ENCODE results near the gene RASSF8.

The RASSF8 gene

DNA sequence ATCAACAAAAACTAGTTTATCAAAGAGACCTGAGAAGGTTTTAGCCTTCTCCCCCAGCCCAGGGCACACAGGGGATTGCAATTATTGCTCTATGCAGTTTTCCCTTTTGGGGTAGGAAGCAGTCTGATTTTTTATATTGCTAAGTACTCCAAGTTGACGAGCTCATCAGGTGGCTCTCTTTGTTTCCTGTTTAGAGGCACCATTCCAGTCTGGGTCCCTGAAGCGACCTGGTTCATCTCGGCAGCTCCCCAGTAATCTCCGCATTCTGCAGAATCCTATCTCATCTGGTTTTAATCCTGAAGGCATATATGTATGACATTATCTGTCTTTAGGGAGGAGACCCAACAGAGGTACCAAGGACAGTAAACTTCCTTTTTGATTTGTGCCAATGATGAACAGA lies 110.0 kb downstream of the RASSF8 start:
- DNase-seq = no peak

DNA sequence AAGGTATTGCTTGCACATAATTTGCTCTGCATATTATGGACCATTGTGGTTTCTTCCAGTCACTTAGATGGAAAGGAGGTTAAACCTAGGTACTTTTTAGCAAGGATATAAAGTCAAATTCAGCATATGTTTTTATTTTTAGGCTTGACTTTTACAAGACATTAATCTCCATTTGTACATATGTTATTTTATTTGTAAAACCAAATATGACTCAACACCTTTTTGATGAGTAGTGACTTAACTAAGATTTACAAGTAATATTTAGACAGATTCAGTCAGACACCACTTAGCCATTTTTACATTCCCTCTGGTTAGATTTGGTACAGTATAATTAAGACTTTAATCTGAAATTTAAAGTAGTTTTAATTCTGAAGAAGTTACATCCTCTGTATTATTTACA lies 111.3 kb downstream of the RASSF8 start:
- no peak for DNase-seq

DNA sequence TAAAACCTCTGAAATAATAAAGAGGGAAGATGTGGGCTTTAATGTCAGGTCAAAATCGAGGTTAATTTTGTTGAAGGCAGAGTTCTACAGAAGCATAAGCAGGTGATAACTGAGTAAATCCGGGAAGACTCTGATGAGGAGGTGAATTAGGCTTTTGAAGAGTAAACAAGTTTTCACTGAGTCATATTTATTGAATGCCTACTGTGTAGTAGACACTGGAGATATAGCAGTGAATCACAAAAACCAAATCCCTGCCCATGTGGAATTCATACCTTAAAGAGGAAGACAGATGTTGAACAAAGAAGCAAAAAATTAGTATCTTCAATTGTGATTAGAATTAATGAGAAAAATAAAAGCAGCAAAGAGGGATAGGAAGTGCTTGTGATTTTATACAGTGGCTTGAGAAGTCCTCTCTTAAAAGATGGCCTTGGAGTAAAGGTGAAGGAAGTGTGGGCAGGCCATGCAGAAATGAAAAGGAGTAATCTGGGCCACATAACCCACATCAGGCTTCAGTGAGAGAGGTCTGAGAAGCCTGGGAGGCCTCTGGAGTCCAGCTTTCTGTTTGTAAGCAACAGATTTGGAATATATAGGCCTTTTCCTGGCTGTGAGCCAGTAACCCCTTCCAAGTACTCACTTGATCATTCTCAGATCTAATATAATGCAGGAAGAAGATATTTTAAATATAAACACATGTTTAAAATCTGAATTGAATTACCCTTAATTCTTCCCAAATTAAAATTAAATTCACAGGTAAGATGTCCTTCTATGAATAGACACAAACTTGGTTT lies 119.6 kb downstream of the RASSF8 start:
- DNase-seq = no peak

DNA sequence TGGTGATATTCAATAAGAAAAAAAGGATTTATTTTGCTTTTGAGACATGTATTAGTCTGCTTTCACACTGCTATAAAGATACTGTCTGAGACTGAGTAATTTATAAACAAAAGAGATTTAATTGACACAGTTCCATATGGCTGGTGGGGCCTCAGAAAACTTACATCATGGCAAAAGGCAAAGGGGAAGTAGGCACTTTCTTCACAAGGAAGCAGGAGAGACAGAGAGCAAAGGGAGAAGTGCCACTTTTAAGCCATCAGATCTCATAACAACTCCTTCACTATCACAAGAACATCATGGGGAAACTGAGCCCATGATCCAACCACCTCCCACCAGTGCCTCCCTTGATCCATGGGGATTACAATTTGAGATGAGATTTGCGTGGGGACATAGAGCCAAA lies 122.4 kb downstream of the RASSF8 start:
- DNase-seq = no peak

DNA sequence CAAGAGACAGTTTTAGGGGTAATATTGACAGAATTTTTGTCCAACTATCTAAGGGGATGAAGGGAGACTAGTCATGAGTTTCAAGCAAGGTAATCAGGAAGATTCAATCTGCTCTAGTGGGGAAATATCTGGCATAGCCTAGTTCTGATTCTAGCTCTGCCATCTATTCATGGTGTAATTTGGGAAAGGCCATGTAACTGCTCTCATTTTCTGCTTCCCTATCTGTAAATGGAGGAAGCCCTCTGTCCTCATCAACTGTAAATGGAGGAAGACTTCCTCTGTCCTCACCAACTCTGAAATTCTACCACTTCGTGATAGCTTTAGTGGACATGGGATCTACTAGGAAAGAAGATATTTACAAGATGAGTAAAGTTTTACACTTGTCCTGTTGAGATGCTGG lies 128.5 kb downstream of the RASSF8 start:
- DNase-seq = no peak

DNA sequence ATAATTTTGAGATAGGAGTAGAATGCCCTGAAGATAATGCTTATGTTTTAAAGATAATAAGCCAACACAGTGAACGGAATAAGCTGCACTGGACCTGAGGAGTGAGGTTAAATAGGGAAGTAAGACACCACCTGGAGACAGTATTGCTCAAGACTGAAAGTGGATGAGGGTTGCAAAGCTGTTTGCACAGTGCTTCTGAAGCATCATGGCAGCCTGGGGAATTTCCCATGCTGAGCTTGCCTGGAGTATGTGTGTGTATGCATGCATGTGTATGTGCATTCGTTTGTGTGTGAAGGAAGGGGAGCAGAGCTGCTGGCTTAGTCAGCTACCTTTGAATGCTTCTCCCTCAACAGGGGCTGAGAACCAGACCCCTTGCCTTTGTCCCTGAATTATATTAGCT lies 130.5 kb downstream of the RASSF8 start:
- DNase-seq = no peak

DNA sequence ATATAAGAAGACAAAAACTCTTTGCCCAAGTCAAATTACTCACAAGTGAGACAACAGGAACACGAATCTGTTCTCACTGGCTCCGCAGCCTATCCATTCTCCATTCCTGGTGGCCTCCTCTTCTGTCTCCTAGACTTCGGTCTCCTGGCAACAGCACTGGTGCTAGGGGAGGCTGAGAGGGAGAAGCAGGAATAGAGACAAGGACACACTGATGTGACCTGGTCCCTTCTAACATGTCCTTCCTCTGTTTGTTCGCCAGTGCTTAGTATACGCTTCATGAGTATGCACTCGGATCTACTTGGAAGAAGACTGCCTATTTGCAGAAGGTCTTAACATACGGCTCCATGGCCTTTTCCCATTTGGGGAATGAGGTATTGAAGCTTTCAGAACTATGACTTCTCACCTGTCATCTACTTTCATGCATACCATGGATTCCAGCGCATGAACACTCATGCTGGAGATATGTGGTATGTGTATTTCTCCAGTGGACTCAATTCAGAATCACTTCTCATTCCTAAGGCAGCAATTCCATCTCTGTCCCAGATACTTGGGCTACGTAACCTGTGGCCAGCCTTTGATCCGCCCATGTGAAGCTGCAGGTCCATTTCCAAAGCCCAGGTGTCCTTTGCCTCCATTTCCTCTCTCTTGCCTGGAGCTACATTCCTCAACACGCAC lies 132.5 kb downstream of the RASSF8 start:
- no peak for DNase-seq

DNA sequence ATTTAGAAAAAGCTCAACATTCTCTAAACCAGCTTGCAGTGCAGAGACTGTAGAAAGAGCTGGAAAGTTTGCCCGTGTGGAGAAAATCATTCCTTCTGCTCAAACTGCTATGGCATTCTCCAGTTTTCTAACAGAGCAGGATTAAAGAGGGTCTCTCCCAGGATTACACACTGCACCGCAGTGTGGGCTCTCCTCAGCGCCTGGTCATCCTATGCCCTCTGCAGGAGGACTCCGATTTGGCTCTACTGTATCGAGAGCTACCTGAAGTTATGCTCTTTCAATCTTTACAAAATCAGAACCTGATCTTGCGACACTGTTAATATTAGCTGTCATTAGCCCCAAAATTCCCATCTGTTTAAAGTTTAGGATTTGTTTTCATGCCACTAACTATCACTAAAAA lies 133.3 kb downstream of the RASSF8 start:
- no peak for DNase-seq

DNA sequence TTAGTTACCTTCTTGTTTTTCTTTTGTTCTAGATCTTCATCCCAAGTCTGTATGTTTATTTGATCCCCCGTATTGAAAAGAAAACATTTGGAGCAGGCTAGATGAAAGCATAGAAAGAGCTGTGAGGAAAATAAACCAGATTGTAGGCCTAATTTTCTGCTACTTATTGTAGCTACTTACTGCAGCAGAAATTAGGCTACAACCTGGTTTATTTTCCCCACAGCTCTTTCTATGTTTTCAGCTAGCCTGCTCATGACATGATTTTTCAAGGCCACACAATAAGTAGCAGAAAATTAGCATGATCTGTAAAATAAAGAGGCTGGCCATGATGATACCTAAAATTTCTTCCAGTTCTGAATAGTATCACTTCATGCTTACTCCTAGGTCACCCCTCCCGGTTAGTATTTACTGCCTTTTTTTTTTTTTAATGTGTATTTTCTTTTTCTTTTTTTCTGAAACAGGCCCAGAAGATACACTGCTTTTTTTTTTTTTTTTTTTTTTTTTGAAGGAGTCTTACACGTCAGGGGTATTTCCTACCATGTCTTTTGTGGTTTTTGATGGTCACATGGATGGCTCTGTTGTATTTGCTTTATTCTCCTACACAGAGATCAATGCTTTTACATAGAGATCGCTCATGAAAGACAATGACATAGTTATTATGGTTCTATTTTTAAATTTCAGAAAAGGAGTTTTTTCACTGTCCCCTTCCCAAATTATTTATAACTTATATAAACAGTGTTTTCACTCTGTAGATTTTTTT lies 134.0 kb downstream of the RASSF8 start:
- no peak for DNase-seq

DNA sequence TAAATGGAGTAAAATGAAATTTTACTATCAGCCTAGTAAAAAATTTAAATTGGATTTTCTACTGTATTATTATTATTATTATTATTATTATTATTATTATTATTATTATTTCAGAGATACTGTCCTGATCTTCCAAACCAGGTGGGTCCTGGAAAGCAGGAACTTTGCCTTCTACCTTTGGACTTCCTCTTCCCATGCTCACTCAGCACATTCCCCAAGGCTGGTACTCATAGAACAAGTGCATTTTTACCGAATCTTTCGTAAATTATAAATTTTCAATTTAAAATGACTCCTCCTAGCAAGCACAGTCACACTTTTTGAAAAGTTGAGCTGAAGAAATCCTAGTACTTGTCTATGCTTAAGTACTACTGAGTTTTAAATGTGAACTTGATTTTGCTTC lies 136.7 kb downstream of the RASSF8 start:
- DNase-seq = no peak

DNA sequence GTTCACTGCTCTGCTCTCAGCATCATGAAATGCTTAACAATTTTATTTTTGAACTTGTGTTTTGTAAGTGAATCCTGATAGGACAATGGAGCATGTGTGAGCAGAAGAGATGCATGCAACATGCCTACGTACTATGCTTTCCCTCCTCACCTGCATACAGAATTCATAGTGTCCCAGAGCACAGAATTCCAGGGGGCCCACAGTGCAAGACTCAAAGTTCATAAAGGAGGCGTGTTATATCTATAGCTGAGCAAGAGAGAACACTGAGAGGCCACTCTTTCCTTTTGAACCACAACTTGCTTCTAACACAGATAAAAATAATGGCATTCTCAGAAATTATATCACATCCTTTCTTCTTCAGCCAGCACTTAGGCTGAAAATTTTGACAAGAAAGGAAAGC lies 137.6 kb downstream of the RASSF8 start:
- DNase-seq = no peak

DNA sequence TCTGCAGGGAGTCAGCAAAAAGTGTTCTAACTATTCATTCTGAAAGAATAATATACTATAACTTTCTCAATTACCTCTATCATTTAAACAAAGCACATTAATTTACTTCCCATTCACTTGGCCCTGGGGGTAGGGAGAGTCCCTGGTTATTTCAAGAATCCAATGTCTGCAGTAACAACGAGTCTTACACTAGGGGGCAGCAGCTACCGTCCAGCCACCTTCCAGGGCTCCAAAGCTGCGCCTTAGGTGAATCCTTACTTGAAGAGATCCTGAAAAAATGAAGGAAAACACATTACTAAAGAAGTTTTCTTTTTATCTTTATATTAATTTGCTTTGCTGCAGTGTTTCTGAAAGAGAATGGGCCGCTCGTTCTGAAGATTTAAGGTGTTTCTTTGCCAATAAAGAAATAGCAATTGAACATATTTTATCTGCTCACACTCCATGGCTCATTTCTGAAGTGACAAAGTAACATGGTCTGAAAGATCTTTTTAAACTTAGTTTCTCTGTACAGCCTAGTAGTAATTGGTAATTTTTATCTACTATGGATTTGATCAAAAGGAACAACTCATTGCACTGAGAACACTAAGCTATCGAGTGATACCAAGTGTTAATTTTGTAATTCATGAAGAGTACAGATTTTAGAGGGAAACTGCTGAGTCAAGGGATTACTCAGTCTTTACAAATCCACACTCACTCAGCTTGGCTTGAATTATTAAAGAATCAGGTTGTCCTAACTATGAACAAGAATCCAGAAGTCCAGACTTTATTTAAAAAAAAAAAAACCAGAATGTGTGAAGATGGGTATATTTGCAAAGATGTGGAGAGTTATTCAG lies 138.8 kb downstream of the RASSF8 start:
- DNase-seq = peak; percentile 49

DNA sequence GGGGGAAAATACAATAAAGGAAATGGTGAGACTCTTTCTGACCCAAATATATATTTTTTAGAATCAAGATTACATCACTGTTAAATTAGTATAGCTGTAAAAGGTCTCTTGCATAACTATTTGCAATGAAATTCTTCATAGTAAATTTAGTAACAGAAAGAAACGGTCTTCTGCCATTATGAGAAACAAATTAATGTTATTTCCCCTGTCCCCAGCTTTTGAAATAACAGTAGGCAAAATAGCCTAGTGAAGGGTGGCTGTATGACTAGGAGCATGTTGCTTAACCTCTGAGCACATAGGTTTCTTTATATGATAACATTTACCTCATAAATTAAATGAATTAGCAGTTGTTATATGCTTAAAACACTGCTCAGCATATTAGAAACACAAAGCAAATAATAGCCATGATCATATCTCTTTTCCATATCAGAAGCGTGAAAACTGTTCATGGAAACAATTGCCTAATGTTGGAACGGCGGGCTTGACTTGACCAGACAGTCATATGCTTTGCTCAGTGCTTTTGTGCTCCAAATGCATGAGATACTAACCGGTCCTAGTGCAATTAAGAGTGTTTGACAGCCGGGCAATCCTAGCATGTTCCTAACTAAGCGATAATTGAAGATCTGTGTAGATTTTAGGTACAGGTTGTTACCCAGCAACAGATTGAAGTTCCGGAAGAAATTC lies 142.3 kb downstream of the RASSF8 start:
- DNase-seq = no peak

DNA sequence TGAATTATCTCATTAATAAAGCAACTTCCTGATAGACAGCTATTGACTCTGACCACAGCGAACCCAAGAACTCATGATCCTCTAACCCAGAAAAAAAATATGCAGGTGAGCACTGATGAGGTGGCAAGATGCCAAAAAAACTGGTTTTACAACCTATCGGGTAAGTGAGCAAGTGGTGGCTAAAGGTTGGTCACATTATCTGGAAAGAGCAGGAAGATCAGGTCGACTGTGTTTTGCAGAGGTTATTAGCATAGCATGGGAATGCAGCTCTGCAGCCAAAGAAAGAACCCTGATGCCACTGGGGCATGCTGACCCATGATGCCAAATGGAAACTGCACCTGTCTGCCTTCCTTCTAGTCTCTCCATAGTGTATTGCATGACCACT lies 142.9 kb downstream of the RASSF8 start:
- DNase-seq = no peak

DNA sequence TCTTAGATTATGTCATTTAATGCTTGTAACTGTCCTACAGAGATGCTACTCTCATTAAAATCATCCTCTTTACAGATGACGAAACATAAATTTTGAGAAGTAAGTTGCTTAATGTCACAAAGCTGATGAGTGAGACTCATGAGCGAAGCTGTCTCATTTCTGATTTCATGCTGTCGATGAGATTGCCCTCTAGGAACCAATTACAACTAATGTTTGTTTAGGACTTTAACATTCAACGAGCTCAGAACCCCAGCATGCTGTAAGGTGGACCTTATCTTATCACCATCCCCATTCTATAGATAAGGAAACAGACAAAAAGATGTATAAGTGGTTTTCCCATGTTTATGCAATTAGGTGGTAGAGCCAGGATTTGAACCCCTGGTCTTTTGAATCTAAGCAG lies 143.3 kb downstream of the RASSF8 start:
- no peak for DNase-seq

DNA sequence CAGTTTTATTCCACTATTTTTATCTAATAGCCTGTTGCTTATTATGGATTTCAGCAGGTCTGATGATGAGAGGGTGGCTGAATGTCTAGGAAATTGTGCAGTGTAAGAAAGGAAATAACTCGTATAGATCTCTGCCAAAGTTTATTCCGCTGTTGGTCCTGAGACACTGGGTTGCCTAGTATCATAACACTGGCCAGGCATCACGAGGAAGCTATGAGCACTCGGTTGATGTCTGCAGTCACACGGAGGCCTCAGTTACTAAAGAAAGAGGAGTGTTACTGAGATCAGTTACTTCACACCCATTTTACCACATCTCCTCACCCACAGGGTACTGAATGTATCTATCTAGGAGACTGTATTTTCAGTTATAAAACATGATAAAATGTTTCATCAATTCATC lies 144.5 kb downstream of the RASSF8 start:
- DNase-seq = no peak

DNA sequence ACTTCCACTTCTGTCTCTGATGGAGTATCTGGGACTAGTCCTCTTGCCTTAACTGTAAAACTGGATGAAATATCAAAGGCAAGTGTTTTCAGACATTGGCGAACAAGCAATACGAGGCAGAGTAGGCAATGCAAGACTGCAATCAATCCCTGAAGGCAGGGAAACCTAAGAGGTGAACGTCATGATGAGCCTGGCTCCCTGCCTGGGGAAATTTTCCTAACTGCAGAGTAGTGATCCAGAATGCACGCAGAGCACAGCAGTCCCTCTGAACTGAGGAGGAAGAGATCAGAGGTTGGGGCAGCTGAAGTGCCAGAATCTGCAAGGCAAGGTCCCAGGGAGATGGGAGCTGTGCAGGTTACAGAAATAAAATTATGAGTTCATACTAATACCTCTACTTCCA lies 147.9 kb downstream of the RASSF8 start:
- no peak for DNase-seq

DNA sequence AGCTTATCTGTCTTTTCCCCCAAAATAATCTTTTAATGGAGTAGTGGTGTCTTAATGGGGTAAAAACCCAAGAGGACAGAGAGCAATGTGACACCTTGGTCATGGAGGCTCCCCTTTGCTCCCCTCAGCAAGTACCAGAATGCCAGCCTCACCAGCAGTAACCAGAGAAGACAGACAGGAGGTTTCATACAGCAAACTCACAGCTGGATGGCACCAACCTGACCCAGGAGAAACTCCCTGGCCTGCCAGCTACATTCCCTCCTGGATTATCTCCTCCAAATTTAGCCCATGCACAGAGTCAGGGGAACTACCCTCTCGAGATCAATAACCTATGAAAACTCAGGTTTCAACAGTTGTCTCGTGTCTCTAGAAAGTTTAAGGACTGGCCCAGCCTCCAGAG lies 150.4 kb downstream of the RASSF8 start:
- DNase-seq = no peak

DNA sequence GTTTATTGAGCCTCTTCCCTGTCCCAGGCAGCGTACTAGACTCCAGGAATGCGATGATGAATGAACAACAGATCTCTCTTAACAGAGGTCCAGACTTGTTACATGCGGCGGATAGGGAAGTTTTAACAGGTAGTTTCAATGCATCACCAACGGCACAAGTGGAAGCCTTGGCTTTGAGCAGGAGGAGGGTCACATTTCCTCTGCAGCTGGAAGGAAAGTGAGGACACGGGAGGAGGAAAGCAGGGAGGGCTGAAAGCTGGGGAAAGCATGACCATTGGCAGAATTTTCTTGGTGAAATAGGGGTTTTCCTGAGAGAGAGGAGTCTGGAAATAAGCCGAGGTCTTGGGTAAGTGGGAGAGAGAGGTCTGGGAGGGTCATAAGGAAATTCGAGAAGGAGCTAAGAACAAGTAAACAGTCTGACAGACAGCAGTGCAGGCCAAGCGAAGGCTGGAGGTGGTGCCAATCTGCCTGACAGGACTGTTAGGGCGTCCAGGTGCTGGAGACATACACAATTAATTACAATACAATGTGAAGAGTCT lies 150.9 kb downstream of the RASSF8 start:
- DNase-seq = no peak

DNA sequence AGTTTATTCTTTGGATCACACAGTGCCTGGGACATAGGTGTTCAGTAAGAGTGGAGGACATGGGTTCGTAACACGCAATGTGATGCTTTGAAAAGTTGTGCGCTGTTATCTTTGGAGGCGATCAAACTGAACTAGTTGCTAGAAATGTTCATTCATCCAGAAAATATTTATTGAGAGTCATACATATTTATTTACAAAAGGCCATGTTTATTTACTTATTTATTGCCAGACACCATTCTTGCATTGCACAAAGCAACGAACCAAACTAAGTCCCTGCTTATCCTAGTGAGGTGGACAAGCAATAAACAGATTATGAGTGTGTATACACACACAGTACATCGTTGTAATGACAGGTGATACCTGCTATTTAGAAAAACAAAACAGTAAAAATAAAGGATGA lies 153.8 kb downstream of the RASSF8 start:
- DNase-seq = no peak

DNA sequence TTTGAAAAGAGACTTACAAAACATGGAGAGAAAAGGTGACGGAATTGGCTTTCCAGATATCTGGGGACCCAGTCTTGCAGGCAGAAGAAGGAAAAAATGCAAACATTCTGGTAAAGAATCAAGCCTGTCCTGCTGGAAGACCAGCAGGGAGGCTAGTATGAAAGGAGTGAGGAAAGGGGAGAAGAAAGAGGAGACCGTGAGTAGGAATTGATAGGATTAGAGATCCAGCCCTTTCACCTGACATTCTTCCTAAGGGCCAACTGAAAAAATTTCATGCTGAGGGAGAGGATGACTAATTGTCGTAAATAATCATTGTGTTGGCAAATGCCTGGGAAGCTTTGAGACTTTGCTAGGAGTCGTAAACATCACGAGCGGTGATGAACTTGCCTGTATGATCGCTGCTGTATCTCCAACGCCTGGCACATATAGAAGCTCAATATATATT lies 154.2 kb downstream of the RASSF8 start:
- no peak for DNase-seq

DNA sequence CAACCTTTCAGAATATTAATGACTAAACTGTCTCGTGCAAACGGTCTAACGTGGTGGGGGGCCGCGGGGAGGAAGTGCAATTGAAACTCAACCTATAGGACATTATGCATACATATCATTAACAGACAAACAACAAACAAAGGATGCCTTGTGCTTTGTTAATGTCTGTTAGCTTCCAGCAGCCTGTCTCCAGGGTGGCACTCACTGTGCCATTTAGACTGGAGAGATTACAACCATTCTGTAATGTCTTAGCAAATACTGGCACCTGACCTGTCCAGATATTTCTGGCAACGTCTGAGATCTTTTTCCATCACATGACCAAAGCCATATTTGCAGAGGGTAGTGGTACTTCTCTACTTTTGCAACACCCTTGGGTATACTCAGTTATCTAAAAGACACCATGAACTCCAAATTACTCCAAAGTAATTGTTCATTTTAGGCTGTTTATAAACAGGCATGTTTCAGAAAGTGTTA lies 154.7 kb downstream of the RASSF8 start:
- DNase-seq = no peak

All from NCI-H446 treated with DMSO at 0.1 percent for 48 hours (cell line).